Stimulated activated CD8-positive, alpha-beta memory T cell treated with anti-CD3 and anti-CD28 coated beads, Interleukin-7, amount 100 ng/mL, for 48 hours (primary cell): Measurements from ENCODE around the gene HHIPL1.
"Not testable (repeated sequence)": the region's sequence is repeated elsewhere in the genome, so short reads cannot be mapped to it uniquely, and the experiment has no call there.

Experiments
- DNase-seq, 2 donors: peaks; one replicate each; pipeline ENCODE4 v3.0.0-alpha.2; 2020; ENCODE audit warnings: low read depth in 1 of 2; ENCODE audit errors: extremely low read depth in 1 of 2

The HHIPL1 gene

GRCh38 chr14:99632410-99633035 is 12.4 kb upstream of the HHIPL1 start:
- no peak for DNase-seq

GRCh38 chr14:99633141-99633540 is 11.8 kb upstream of the HHIPL1 start:
- DNase-seq, result no peak

- no peak for DNase-seq
These were observed 11.0 kb upstream of the HHIPL1 start for GRCh38 chr14:99633918-99634317.

- DNase-seq, result no peak
These were observed 10.5 kb upstream of the HHIPL1 start for GRCh38 chr14:99634443-99634842.

GRCh38 chr14:99635116-99635515 is 9.8 kb upstream of the HHIPL1 start:
- DNase-seq, result no peak

GRCh38 chr14:99636487-99636886 is 8.4 kb upstream of the HHIPL1 start:
- no peak for DNase-seq

- no peak for DNase-seq
These were observed 7.3 kb upstream of the HHIPL1 start for GRCh38 chr14:99637624-99638023.

GRCh38 chr14:99642771-99643170 is 2.2 kb upstream of the HHIPL1 start:
- not testable (repeated sequence) for DNase-seq

GRCh38 chr14:99643343-99643742 is 1.6 kb upstream of the HHIPL1 start:
- DNase-seq, result no peak

- no peak for DNase-seq
These were observed 818 bp upstream of the HHIPL1 start for GRCh38 chr14:99644035-99644587.

GRCh38 chr14:99645545-99646505 is 896 bp downstream of the HHIPL1 start:
- no peak for DNase-seq

- no peak for DNase-seq
These were observed 2.5 kb downstream of the HHIPL1 start for GRCh38 chr14:99647411-99647810.

- DNase-seq, result no peak
These were observed 3.3 kb downstream of the HHIPL1 start for GRCh38 chr14:99648027-99648784.

- no peak for DNase-seq
These were observed 4.3 kb downstream of the HHIPL1 start for GRCh38 chr14:99649219-99649618.

- DNase-seq, result no peak
These were observed 4.7 kb downstream of the HHIPL1 start for GRCh38 chr14:99649643-99650042.

- DNase-seq, result no peak
These were observed 5.3 kb downstream of the HHIPL1 start for GRCh38 chr14:99650189-99650588.

GRCh38 chr14:99651953-99652746 is 7.2 kb downstream of the HHIPL1 start:
- no peak for DNase-seq

- no peak for DNase-seq
These were observed 9.5 kb downstream of the HHIPL1 start for GRCh38 chr14:99654235-99654985.

- DNase-seq, result no peak
These were observed 10.6 kb downstream of the HHIPL1 start for GRCh38 chr14:99655521-99655920.

- no peak for DNase-seq
These were observed 11.2 kb downstream of the HHIPL1 start for GRCh38 chr14:99656171-99656570.
